Common myeloid progenitor, CD34-positive (primary cell): ENCODE results near the gene RRAGC.
"Not testable (repeated sequence)": the region's sequence is repeated elsewhere in the genome, so short reads cannot be mapped to it uniquely, and the experiment has no call there.

Experiments used
- CTCF ChIA-PET: fragments of 350-600 bp; sonication (Branson Sonifier 250); formaldehyde crosslinking; loops from one replicate; lab custom pipeline; 2021; ENCODE audit warnings: antibody characterized with exemption; lab: Charles Lee
- POLR2A ChIA-PET: fragments of 350-600 bp; sonication (Branson Sonifier 250); formaldehyde crosslinking; loops from one replicate; lab custom pipeline; 2021; ENCODE audit warnings: antibody characterized with exemption; lab: Charles Lee
- DNase-seq, 3 donors: peaks; one replicate each; pipeline versions ENCODE4 v3.0.0 to v3.0.0-alpha.2; 2013
- H3K27ac ChIP-seq, 2 experiments: 1 replicate in 1 of 2; 2 replicates in 1 of 2; pipeline ENCODE4 v1.7.0; 2013; ENCODE audit warnings: inconsistent platforms in 2 of 2, low read length in 2 of 2, mild to moderate bottlenecking in 2 of 2, low read depth in 1 of 2, moderate library complexity in 1 of 2; ENCODE audit not compliant: severe bottlenecking in 2 of 2, insufficient read depth in 1 of 2, poor library complexity in 1 of 2
- H3K27me3 ChIP-seq, 5 experiments: replicated peaks in 2 of 5; 1 replicate in 3 of 5; 2 replicates in 2 of 5; pipeline versions ENCODE4 v1.6.1 to v1.7.0; 2013; ENCODE audit warnings: low read length in 4 of 5, mild to moderate bottlenecking in 2 of 5, moderate library complexity in 2 of 5, inconsistent platforms in 1 of 5; ENCODE audit not compliant: insufficient read depth in 5 of 5, control insufficient read depth in 4 of 5
- H3K36me3 ChIP-seq, 4 experiments: 1 replicate in 2 of 4; 2 replicates in 2 of 4; pipeline versions ENCODE4 v1.6.1 to v1.7.0; 2013; ENCODE audit warnings: low read length in 3 of 4, control low read depth in 1 of 4, mild to moderate bottlenecking in 1 of 4; ENCODE audit not compliant: control insufficient read depth in 4 of 4, insufficient read depth in 4 of 4
- H3K4me1 ChIP-seq, 4 experiments: 1 replicate in 3 of 4; 2 replicates in 1 of 4; pipeline versions ENCODE4 v1.6.1 to v1.7.1; 2013; ENCODE audit warnings: low read length in 3 of 4, mild to moderate bottlenecking in 3 of 4, control low read depth in 1 of 4, inconsistent platforms in 1 of 4, moderate library complexity in 1 of 4; ENCODE audit not compliant: control insufficient read depth in 4 of 4, insufficient read depth in 4 of 4; ENCODE audit errors: control extremely low read depth in 1 of 4
- H3K4me3 ChIP-seq, 7 experiments: 1 replicate in 4 of 7; 2 replicates in 3 of 7; pipeline versions ENCODE4 v1.5.1 to v1.7.0; 2013; ENCODE audit warnings: mild to moderate bottlenecking in 7 of 7, low read length in 6 of 7, moderate library complexity in 6 of 7, inconsistent platforms in 2 of 7, low read depth in 2 of 7, control low read depth in 1 of 7; ENCODE audit not compliant: insufficient read depth in 4 of 7, control insufficient read depth in 1 of 7; ENCODE audit errors: extremely low read depth in 1 of 7
- H3K9me3 ChIP-seq, 5 experiments: 1 replicate in 4 of 5; 2 replicates in 1 of 5; pipeline versions ENCODE4 v1.6.1 to v1.7.1; 2013; ENCODE audit warnings: low read length in 4 of 5, mild to moderate bottlenecking in 2 of 5, inconsistent platforms in 1 of 5, low read depth in 1 of 5, moderate library complexity in 1 of 5; ENCODE audit not compliant: control insufficient read depth in 4 of 5, insufficient read depth in 2 of 5; ENCODE audit errors: control extremely low read depth in 1 of 5
- WGBS: methylation state at CpG from one replicate; pipeline ENCODE4 v1.1.5; 2013; ENCODE audit not compliant: insufficient coverage; 5-methylcytosine and 5-hydroxymethylcytosine counted together

RRAGC gene

GRCh38 chr1:38836316-38836715 is 23.3 kb downstream of the RRAGC start:
- DNase-seq, H3K27ac ChIP-seq, POLR2A ChIA-PET, H3K27me3 ChIP-seq, H3K9me3 ChIP-seq, H3K4me3 ChIP-seq: not testable (repeated sequence)
- 100% methylated on average over 8 of the region's 10 CpGs for WGBS
- Histone ChIP-seq H3K36me3 (peaks cover 10 to 31% (median 22%) of the 10 kb centered on the region in 4 experiments), H3K4me1 (peaks cover 19 to 28% (median 25%) of the 10 kb centered on the region in 4 experiments)
- CTCF ChIA-PET = interaction anchor here (0.6 to 1.7 kb wide), 4 partner anchors 806 to 1811 kb away, joined by 4 to 8 read pairs (median 6); no protein-coding TSS in a partner anchor

GRCh38 chr1:38834937-38835827 is 24.4 kb downstream of the RRAGC start:
- DNase-seq = peak; percentile 87 to 93 (median 91)
- Histone ChIP-seq H3K27me3 (peaks cover 0 to 3% (median 0%) of the 10 kb centered on the region in 5 experiments), H3K9me3 (no peaks in the 10 kb centered on the region), H3K36me3 (peaks cover 9 to 23% (median 17%) of the 10 kb centered on the region in 4 experiments), H3K27ac (no peak overlapping the region), H3K4me1 (peaks cover 19 to 28% (median 25%) of the 10 kb centered on the region in 4 experiments), H3K4me3 (peak overlapping the region in 1 of 7 experiments; percentile 56)
- no CpG with 5 or more reads among the region's 3 CpGs for WGBS
- CTCF ChIA-PET = interaction anchor here (0.6 to 5.2 kb wide), 10 partner anchors 8 to 833 kb away, joined by 3 to 40 read pairs (median 5); no protein-coding TSS in a partner anchor
- POLR2A ChIA-PET = interaction anchor here (0.5 to 0.6 kb wide), 2 partner anchors 57 to 148 kb away, joined by 3 to 6 read pairs; no protein-coding TSS in a partner anchor

- POLR2A ChIA-PET = interaction anchor here (0.6 kb wide), 2 partner anchors 30 to 57 kb away, joined by 3 to 4 read pairs; no protein-coding TSS in a partner anchor
- CTCF ChIA-PET = interaction anchor here (1.2 to 5.2 kb wide), 6 partner anchors 9 to 808 kb away, joined by 3 to 40 read pairs (median 5); no protein-coding TSS in a partner anchor
- no peaks in the 10 kb centered on the region for H3K9me3 ChIP-seq
- H3K36me3 ChIP-seq = peaks cover 7 to 16% (median 13%) of the 10 kb centered on the region in 4 experiments
- peak in 2 of 3 donors; percentile 79 to 87 for DNase-seq
- H3K4me1 ChIP-seq = peaks cover 19 to 28% (median 25%) of the 10 kb centered on the region in 4 experiments
- H3K27me3 ChIP-seq = peaks cover 0 to 3% (median 0%) of the 10 kb centered on the region in 5 experiments
- 89% methylated on average over 1 of the region's 3 CpGs for WGBS
- H3K4me3 ChIP-seq = peak overlapping the region in 2 of 7 experiments; percentile 36 to 56
- H3K27ac ChIP-seq = no peak overlapping the region
Measured at GRCh38 chr1:38834221-38834782, 25.3 kb downstream of the RRAGC start.

DNA sequence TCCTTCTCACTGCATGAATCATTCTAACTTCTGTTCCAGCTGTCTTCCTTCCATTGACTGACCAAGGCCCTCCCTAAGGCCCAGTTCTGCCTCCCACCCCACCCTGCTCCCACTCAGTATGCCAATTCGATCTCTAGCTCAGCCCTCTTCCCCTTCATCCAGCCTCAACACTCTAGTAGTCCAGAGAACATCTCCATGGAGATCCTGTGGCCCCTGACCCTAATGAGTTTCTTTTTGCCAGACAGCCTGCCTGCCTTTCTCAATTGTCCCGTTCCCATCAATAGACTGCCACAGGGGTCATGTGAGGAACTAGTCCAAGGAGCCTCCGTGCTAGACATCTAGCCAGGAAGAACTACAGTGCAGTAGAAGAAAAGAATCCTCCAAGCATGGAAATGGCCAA is 26.4 kb downstream of the RRAGC start:
- no peak for DNase-seq
- H3K36me3 ChIP-seq = peaks cover 0 to 5% (median 2%) of the 10 kb centered on the region in 4 experiments
- H3K27ac ChIP-seq = no peak overlapping the region
- CTCF ChIA-PET = interaction anchor here (1.1 to 5.2 kb wide), 5 partner anchors 13 to 793 kb away, joined by 3 to 40 read pairs (median 6); no protein-coding TSS in a partner anchor
- peaks cover 0 to 3% (median 0%) of the 10 kb centered on the region in 5 experiments for H3K27me3 ChIP-seq
- no peak overlapping the region for H3K4me3 ChIP-seq
- POLR2A ChIA-PET = no interaction called here
- peaks cover 19 to 28% (median 25%) of the 10 kb centered on the region in 4 experiments for H3K4me1 ChIP-seq
- H3K9me3 ChIP-seq = no peaks in the 10 kb centered on the region
- WGBS = 89% methylated on average over 2 of the region's 3 CpGs

- Histone ChIP-seq H3K9me3 (no peaks in the 10 kb centered on the region), H3K4me1 (peaks cover 19 to 28% (median 25%) of the 10 kb centered on the region in 4 experiments), H3K36me3 (no peaks in the 10 kb centered on the region), H3K27ac (no peak overlapping the region), H3K27me3 (peaks cover 0 to 3% (median 0%) of the 10 kb centered on the region in 5 experiments), H3K4me3 (no peak overlapping the region)
- DNase-seq = no peak
- WGBS = 71% methylated on average over 1 of the region's 3 CpGs
- POLR2A ChIA-PET = no interaction called here
- CTCF ChIA-PET = interaction anchor here (0.7 to 5.2 kb wide), 9 partner anchors 9 to 792 kb away, joined by 3 to 40 read pairs (median 4); no protein-coding TSS in a partner anchor
Measured at GRCh38 chr1:38832370-38832734, 27.2 kb downstream of the RRAGC start.

GRCh38 chr1:38831731-38832369 is 27.7 kb downstream of the RRAGC start:
- H3K4me3 ChIP-seq = no peak overlapping the region
- WGBS = 90% methylated on average over 5 of the region's 6 CpGs
- no peak overlapping the region for H3K27ac ChIP-seq
- H3K36me3 ChIP-seq = no peaks in the 10 kb centered on the region
- ChIA-PET POLR2A (no interaction called here), CTCF (interaction anchor here (1.1 to 5.2 kb wide), 7 partner anchors 9 to 791 kb away, joined by 3 to 40 read pairs (median 4); no protein-coding TSS in a partner anchor)
- H3K4me1 ChIP-seq = peaks cover 19 to 28% (median 25%) of the 10 kb centered on the region in 4 experiments
- H3K9me3 ChIP-seq = no peaks in the 10 kb centered on the region
- no peak for DNase-seq
- peaks cover 0 to 3% (median 0%) of the 10 kb centered on the region in 5 experiments for H3K27me3 ChIP-seq
